HCT116 (cell line): ENCODE results near the gene WDFY2. TPM values are rescaled to one million over a fixed set of nuclear protein-coding genes. Genes with fewer than 3 reads are reported as not detected.

Experiments
- ATAC-seq: fragments of 200-7000 bp; cut with Tn5 transposase; 2 replicates; pipeline ENCODE4 v1.9.1; 2020; ENCODE audit warnings: mild to moderate bottlenecking, moderate library complexity
- BruUV-seq: library from RNA; stranded (reverse); fragments of 400-500 nt; replicated peaks from 2 replicates; lab custom pipeline; 2021; lab: Mats Ljungman, UMichigan
- CTCF ChIA-PET: fragments of 300-600 bp; sonication (Branson Sonifier 250); formaldehyde crosslinking; loops from one replicate; lab custom pipeline; 2021; ENCODE audit warnings: antibody characterized with exemption; lab: Charles Lee
- POLR2A ChIA-PET: fragments of 300-600, 350-600 bp; sonication (Branson Sonifier 250); formaldehyde crosslinking; loops from one replicate; lab custom pipeline; 2021; ENCODE audit warnings: antibody characterized with exemption; lab: Charles Lee
- RAD21 ChIA-PET, 2 experiments: fragments of 300-600 bp; sonication (Branson Sonifier 250); formaldehyde crosslinking; loops; one replicate each; lab custom pipeline; 2023; ENCODE audit warnings: low total read pairs in 2 of 2; ENCODE audit not compliant: uncharacterized antibody in 2 of 2, unreplicated experiment in 2 of 2, low non-redundant PET in 1 of 2; lab: Charles Lee
- DNase-seq: peaks from one replicate; pipeline ENCODE4 v3.0.0-alpha.2; 2010; ENCODE audit warnings: low read depth, low spot score
- H2AFZ ChIP-seq: fragments of 200-600 bp; shearing (Covaris generic), sonication (generic); 2 replicates; pipeline ENCODE4 v1.6.1; 2017; ENCODE audit warnings: low read depth, mixed run types, mixed read lengths, antibody characterized with exemption, low read length; ENCODE audit not compliant: poor library complexity, severe bottlenecking
- H3K27ac ChIP-seq: 2 replicates; pipeline ENCODE4 v1.5.1; 2012; ENCODE audit warnings: low read depth, low read length
- H3K27me3 ChIP-seq: fragments of 200-600 bp; sonication (generic); 2 replicates; pipeline ENCODE4 v1.6.1; 2016; ENCODE audit warnings: mixed run types, low read length, mixed read lengths; ENCODE audit not compliant: insufficient read depth
- H3K36me3 ChIP-seq, 2 experiments: fragments of 200-500 bp in 1 of 2; fragments of 200-600 bp in 1 of 2; sonication (Bioruptor generic) in 1 of 2; sonication (generic) in 1 of 2; 2 replicates each; pipeline versions ENCODE4 v1.5.1 to v1.6.1; 2014 to 2016; ENCODE audit warnings: low read length in 2 of 2, inconsistent platforms in 1 of 2, mixed read lengths in 1 of 2, mixed run types in 1 of 2; ENCODE audit not compliant: insufficient read depth in 2 of 2, control insufficient read depth in 1 of 2
- H3K4me1 ChIP-seq, 2 experiments: fragments of 200-600 bp in 1 of 2; sonication (generic) in 1 of 2; 2 replicates each; pipeline versions ENCODE4 v1.5.1 to v1.6.1; 2012 to 2017; ENCODE audit warnings: low read length in 2 of 2, inconsistent platforms in 1 of 2, mild to moderate bottlenecking in 1 of 2, mixed read lengths in 1 of 2, mixed run types in 1 of 2, moderate library complexity in 1 of 2; ENCODE audit not compliant: insufficient read depth in 2 of 2, control insufficient read depth in 1 of 2
- H3K4me2 ChIP-seq: fragments of 200-600 bp; sonication (generic); 2 replicates; pipeline ENCODE4 v1.6.1; 2017; ENCODE audit warnings: mixed run types, low read length, mixed read lengths
- H3K4me3 ChIP-seq, 2 experiments: fragments of 200-600 bp in 1 of 2; sonication (generic) in 1 of 2; replicated peaks in 1 of 2; 2 replicates each; pipeline ENCODE4 v1.5.1; 2011 to 2016; ENCODE audit warnings: low read length in 2 of 2, control low read depth in 1 of 2, low read depth in 1 of 2, mild to moderate bottlenecking in 1 of 2, mixed read lengths in 1 of 2, mixed run types in 1 of 2
- H3K79me2 ChIP-seq: fragments of 200-600 bp; sonication (generic); 2 replicates; pipeline ENCODE4 v1.6.1; 2017; ENCODE audit warnings: mild to moderate bottlenecking, mixed run types, low read length, moderate library complexity, mixed read lengths; ENCODE audit not compliant: insufficient read depth
- H3K9ac ChIP-seq: fragments of 200-600 bp; sonication (generic); 2 replicates; pipeline ENCODE4 v1.6.1; 2016; ENCODE audit warnings: low read length, mixed read lengths
- H3K9me2 ChIP-seq: fragments of 200-600 bp; sonication (generic), shearing (Covaris generic); 2 replicates; pipeline ENCODE4 v1.6.1; 2017; ENCODE audit warnings: mixed run types, mild to moderate bottlenecking, moderate library complexity; ENCODE audit not compliant: insufficient read depth
- H3K9me3 ChIP-seq, 2 experiments: fragments of 200-500 bp in 1 of 2; fragments of 200-600 bp in 1 of 2; sonication (Bioruptor generic) in 1 of 2; sonication (generic) in 1 of 2; 2 replicates each; pipeline ENCODE4 v1.6.1; 2014 to 2017; ENCODE audit warnings: low read length in 2 of 2, mixed read lengths in 2 of 2, inconsistent platforms in 1 of 2, low read depth in 1 of 2, mild to moderate bottlenecking in 1 of 2, mixed run types in 1 of 2, moderate library complexity in 1 of 2; ENCODE audit not compliant: control insufficient read depth in 1 of 2, insufficient read depth in 1 of 2
- H4K20me1 ChIP-seq: fragments of 200-600 bp; sonication (generic), shearing (Covaris generic); 2 replicates; pipeline ENCODE4 v1.6.1; 2017; ENCODE audit warnings: mixed run types, mild to moderate bottlenecking, moderate library complexity; ENCODE audit not compliant: insufficient read depth
- CBX3 ChIP-seq: IDR thresholded peaks from 2 replicates; pipeline ENCODE4 v1.6.1; 2012; ENCODE audit warnings: low read depth
- CEBPB ChIP-seq: IDR thresholded peaks from 2 replicates; pipeline ENCODE4 v1.6.1; 2012; ENCODE audit warnings: low read depth
- CTCF ChIP-seq, 3 experiments: fragments of 200-600 bp in 1 of 3; sonication (generic) in 1 of 3; IDR thresholded peaks in 2 of 3; conservative IDR thresholded peaks in 1 of 3; 2 replicates each; pipeline ENCODE4 v1.5.1; 2012 to 2017; ENCODE audit warnings: low read depth in 2 of 3, low read length in 2 of 3, antibody characterized with exemption in 1 of 3, borderline replicate concordance in 1 of 3, control low read depth in 1 of 3, mild to moderate bottlenecking in 1 of 3, mixed read lengths in 1 of 3, mixed run types in 1 of 3, moderate library complexity in 1 of 3; ENCODE audit not compliant: insufficient read depth in 1 of 3
- EGR1 ChIP-seq: IDR thresholded peaks from 2 replicates; pipeline ENCODE4 v1.6.1; 2012; ENCODE audit warnings: low read depth
- EZH2 ChIP-seq: fragments of 200-600 bp; sonication (generic); IDR thresholded peaks from 2 replicates; pipeline ENCODE4 v1.6.1; 2017; ENCODE audit warnings: antibody characterized with exemption, mixed run types
- EZH2phosphoT487 ChIP-seq: fragments of 200-600 bp; IDR thresholded peaks from 2 replicates; pipeline ENCODE4 v1.6.1; 2018; ENCODE audit warnings: antibody characterized with exemption, borderline replicate concordance
- FOSL1 ChIP-seq: IDR thresholded peaks from 2 replicates; pipeline ENCODE4 v1.6.1; 2012; ENCODE audit warnings: low read depth
- POLR2AphosphoS5 ChIP-seq: IDR thresholded peaks from 2 replicates; pipeline ENCODE4 v1.6.1; 2011; ENCODE audit warnings: mild to moderate bottlenecking, low read depth, low read length, moderate library complexity
- REST ChIP-seq: IDR thresholded peaks from 2 replicates; pipeline ENCODE4 v1.6.1; 2012; ENCODE audit warnings: low read depth
- SIN3A ChIP-seq: IDR thresholded peaks from 2 replicates; pipeline ENCODE4 v1.6.1; 2012; ENCODE audit warnings: low read depth
- SP1 ChIP-seq: IDR thresholded peaks from 2 replicates; pipeline ENCODE4 v1.6.1; 2012; ENCODE audit warnings: low read depth
- SRF ChIP-seq: IDR thresholded peaks from 2 replicates; pipeline ENCODE4 v1.6.1; 2012; ENCODE audit warnings: low read depth
- TCF7L2 ChIP-seq: IDR thresholded peaks from 2 replicates; pipeline ENCODE4 v1.7.0; 2011; ENCODE audit warnings: borderline replicate concordance, inconsistent platforms; ENCODE audit not compliant: insufficient read depth, insufficient read length; ENCODE audit errors: extremely low read depth
- YY1 ChIP-seq: IDR thresholded peaks from 2 replicates; pipeline ENCODE4 v1.6.1; 2011; ENCODE audit warnings: low read length, low read depth, moderate library complexity, mild to moderate bottlenecking; ENCODE audit not compliant: insufficient replicate concordance; ENCODE audit errors: extremely low read depth
- ZBTB33 ChIP-seq: IDR thresholded peaks from 2 replicates; pipeline ENCODE4 v1.6.1; 2011; ENCODE audit warnings: mild to moderate bottlenecking, low read length, moderate library complexity; ENCODE audit not compliant: insufficient replicate concordance; ENCODE audit errors: extremely low read depth
- ZFX ChIP-seq: fragments of 450-650 bp; IDR thresholded peaks from 2 replicates; pipeline ENCODE4 v1.6.1; 2017
- ZNF274 ChIP-seq: fragments of 200-500 bp; sonication (Bioruptor generic); IDR thresholded peaks from 2 replicates; pipeline ENCODE4 v1.6.1; 2014; ENCODE audit warnings: mild to moderate bottlenecking, low read depth, low read length, inconsistent platforms
- intact Hi-C: fragments of 100-400 bp; cut with micrococcal nuclease; formaldehyde crosslinking; loops from 2 replicates; pipeline ENCODE4 v1.10.0; 2022
- total RNA-seq: library from RNA; stranded (reverse); gene quantifications from one replicate; pipeline ENCODE4 v1.2.1, GENCODE V29; 2021; ENCODE audit not compliant: unreplicated experiment

The WDFY2 gene
- total RNA-seq, 1 experiment from 2014 or later, result 6.1 TPM

GRCh38 chr13:51541809-51542258, 42.4 kb upstream of the WDFY2 start:
- ATAC-seq (no peak), DNase-seq (no peak)
- Histone ChIP-seq H3K4me2 (no peak overlapping the region), H3K27me3 (no peaks in the 10 kb centered on the region), H2AFZ (no peak overlapping the region), H3K4me3 (no peak overlapping the region), H3K9me2 (no peaks in the 10 kb centered on the region), H3K9me3 (no peaks in the 10 kb centered on the region), H4K20me1 (no peaks in the 10 kb centered on the region), H3K27ac (no peak overlapping the region), H3K4me1 (no peaks in the 10 kb centered on the region), H3K79me2 (no peaks in the 10 kb centered on the region), H3K9ac (no peak overlapping the region), H3K36me3 (no peaks in the 10 kb centered on the region)
- no TSS peak for BruUV-seq
- RAD21 ChIA-PET, result no interaction called here
- CTCF ChIA-PET, result no interaction called here
- intact Hi-C loops, result no loop called here
- POLR2A ChIA-PET, result interaction anchor here (1.9 kb wide), 1 partner anchor 89 kb away, joined by 5 read pairs; the partner anchor contains the start of gene INTS6
- TF ChIP-seq EGR1, result no peak
- no peak for TF ChIP-seq SIN3A
- TF ChIP-seq REST, result no peak
- no peak for TF ChIP-seq FOSL1
- TF ChIP-seq CEBPB, result no peak
- no peak for TF ChIP-seq SRF
- TF ChIP-seq CBX3, result no peak
- no peak for TF ChIP-seq EZH2phosphoT487
- TF ChIP-seq SP1, result no peak
- no peak for TF ChIP-seq CTCF (IDR thresholded peaks at IDR 0.05 in 2 of 3, conservative IDR thresholded peaks at IDR 0.05 in 1 of 3; ENCODE audit: borderline replicate concordance in 1 of 3, insufficient read depth in 1 of 3, low read depth in 2 of 3, low read length in 2 of 3)
- no peak for TF ChIP-seq EZH2
- no peak for TF ChIP-seq ZNF274
- TF ChIP-seq TCF7L2, result no peak
- TF ChIP-seq ZBTB33, result no peak
- no peak for TF ChIP-seq YY1
- no peak for TF ChIP-seq ZFX
- no peak for TF ChIP-seq POLR2AphosphoS5
